Ramos (cell line): ENCODE results near the gene RTCA.
"Not testable (repeated sequence)": the region's sequence is repeated elsewhere in the genome, so short reads cannot be mapped to it uniquely, and the experiment has no call there.

Experiments used
- in situ Hi-C: fragments of 300-500 bp; cut with MboI; formaldehyde crosslinking; loops from one replicate; pipeline ENCODE4 v1.14.3; 2022; ENCODE audit warnings: low sequenced_read_pairs; ENCODE audit not compliant: unreplicated experiment

Gene RTCA

DNA sequence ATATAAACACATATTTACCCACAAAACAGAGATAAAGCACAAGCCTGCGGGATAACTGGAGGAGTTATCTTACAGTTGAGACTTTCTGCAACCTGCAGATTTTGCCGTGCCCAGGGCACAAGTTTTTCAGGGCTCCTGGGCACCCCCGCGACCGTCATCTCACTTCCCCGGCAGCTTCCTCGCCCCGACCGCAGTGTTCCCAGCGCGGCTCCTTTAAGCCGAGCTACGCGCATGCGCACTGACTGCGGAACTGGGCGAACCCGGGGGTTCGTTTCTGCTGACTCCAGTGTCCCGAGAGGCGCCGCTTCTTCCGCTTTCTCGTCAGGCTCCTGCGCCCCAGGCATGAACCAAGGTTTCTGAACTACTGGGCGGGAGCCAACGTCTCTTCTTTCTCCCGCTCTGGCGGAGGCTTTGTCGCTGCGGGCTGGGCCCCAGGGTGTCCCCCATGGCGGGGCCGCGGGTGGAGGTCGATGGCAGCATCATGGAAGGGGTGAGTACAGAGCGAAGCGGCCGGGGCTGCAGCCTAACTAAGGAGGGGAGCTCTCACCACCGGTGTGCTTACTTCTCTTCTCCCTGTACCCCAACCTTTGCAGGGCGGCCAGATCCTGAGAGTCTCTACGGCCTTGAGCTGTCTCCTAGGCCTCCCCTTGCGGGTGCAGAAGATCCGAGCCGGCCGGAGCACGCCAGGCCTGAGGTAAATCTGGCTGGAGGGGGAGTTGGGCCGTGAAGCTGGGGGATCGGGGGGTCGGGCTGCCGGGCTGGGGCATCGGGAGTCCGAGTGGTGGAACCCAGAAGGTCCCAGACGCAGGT, at the start of gene RTCA:
Gene RTCA, plus strand, starts transcription at position 286 of the 810 bp plus-strand sequence. Its CDS starts 160 bp downstream, at position 446.
- in situ Hi-C loops: no loop called here

DNA sequence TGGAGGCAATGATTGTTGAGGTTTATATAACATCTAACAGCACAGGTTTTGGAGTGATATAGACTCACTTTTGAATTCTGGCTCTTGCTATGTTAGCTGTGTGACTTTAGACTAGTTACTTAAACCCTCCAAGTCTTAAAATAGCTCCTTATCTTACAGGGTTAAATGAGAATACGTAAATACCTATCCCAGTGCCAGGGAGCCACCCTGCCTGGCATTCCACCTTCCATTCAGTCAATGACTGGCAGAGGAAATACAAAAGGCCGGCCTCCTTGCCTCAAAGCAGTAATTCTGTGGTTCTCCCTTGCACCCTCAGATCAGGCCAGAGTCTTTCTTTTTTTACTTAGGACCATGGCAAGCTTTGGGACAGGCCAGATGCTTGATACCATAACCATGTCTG, 48.2 kb upstream of the RTCA start:
- in situ Hi-C loops: no loop called here

DNA sequence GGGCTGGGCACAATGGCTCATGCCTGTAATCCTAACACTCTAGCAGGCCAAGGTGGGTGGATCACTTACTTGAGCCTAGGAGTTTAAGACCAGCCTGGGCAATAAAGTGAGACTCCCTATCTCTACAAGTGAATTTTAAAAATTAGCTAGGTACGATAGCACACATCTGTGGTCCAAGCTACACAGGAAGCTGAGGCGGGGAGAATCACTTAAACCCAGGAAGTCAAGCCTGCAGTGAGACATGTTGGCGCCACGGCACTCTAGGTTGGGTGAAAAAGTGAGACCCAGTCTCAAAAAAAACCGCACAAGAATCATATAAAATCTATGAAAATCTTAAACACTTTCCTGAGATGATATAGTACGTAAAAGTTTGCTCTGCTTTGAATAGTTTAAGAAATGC, 46.6 kb upstream of the RTCA start:
- in situ Hi-C loops: no loop called here

DNA sequence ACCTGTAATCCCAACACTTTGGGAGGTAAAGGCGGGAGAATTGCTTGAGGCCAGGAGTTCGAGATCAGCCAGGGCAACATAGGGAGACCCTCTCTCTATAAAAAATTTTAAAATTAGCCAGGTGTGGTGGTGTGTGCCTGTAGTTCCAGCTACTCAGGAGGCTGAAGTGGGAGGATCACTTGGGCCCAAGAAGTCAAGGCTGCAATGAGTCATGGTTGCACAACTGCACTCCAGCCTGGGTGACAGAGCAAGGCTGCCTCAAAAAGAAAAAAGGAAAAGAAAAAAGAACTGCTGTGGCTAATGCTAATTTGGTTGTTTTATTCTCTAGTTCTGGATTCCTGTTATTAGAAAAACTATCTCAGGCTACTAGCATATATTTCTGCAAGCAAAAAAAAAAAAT, 46.1 kb upstream of the RTCA start:
- in situ Hi-C loops: no loop called here

DNA sequence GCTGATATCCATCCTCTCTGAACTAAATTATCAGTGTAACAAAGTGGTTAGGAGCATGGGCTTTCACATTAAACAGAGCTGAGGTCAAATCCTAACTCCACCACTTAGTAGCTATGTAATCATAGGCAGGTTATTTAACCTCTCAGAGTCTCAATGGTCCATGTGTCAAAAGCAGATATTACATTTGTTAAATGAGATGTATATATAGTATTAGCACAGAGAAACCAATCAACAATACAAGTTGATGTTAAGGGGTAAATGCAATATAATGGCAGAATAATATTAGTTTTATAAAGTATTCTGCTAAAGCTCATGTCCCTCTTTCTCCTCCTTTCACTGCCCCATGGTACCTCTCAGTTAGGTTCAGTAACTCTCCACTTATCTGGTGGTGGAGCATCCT, 43.6 kb upstream of the RTCA start:
- in situ Hi-C loops: no loop called here

DNA sequence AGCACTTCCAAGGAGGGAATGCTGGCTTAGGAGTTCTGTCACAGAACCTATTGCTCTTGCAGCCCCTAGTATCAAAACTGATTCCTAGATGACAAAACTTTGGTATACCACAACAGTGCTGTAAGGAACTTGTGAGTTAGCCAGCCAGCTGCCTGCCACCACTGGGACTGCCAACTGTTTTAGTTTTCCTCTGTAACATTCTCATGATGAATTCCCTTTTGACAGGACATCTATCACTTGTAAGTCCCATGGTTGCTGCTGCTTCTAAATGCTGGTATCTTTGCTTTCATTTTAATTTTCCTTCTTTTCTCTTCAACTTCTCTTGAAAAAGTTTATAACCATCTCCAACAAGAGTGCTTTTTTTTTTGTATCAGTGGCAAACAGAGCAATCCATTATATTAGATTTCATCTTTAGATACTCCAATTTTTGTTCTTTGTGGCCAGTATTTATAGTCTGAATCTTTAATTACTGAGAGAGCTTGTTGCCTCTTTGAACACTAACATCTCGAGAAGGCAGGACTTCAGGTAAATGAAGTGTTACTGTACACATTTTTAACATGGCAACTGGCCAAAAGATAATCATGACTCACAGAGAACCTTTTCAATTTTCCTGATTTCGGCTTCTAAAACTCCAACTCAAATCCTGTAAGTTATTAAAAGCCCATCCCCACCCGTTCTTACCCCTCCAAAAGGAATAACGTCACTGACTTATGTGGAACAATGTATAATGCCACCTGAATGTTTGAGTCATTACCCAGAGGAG, 36.2 kb upstream of the RTCA start:
- in situ Hi-C loops: no loop called here

DNA sequence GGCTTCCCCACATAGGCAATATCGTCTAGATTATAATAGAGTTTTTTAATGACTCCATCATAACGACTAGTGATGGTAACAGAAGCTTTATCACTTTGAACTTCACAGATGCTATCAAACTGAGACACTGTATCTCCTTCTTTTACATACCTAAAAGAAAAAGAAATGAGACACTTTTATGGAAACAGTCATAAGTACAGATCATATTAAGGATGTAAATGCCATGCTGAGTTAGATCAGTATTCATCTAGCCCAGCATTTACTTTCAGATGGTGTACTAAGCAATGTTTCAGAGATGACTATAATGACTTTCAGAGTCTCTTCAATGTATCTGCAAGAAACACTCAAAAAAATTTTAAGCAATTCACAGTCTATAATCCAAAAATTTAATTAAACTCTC, 35.3 kb upstream of the RTCA start:
- in situ Hi-C loops: no loop called here

DNA sequence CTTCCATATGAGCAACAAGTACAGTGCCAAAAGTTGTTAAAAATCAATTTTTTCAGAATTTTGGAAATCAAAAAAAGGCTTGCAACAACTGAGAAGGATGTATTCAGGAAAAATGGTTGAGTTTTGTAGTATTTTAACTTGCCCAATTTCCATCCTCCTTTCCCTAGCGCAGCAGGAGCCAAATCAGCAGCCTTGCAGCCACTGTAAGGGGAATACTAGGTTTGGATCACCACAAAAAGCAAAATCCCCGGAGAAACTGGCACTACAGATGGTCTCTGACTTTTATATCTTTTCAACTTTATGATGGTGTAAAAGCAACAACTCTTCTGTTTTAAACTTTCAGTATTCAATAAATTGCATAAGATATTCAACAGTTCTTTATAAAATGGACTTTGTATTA, 34.3 kb upstream of the RTCA start:
- in situ Hi-C loops: no loop called here

DNA sequence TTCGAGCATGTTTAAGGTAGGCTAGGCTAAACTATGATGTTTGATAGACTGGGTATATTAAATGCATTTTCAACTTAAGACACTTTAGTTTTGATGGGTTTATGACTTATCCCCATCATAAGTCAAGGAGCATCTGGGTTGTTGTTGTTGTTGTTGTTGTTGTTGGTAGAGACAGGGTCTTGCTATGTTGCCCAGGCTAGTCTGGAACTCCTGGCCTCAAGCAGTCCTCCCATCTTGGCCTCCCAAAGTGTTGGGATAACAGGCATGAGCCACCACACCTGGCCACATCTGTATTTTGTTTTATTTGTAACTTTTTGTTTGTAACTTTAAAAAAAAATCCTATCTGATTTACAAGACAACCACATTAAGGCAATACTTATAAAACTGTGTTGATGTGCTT, 33.9 kb upstream of the RTCA start:
- in situ Hi-C loops: no loop called here

DNA sequence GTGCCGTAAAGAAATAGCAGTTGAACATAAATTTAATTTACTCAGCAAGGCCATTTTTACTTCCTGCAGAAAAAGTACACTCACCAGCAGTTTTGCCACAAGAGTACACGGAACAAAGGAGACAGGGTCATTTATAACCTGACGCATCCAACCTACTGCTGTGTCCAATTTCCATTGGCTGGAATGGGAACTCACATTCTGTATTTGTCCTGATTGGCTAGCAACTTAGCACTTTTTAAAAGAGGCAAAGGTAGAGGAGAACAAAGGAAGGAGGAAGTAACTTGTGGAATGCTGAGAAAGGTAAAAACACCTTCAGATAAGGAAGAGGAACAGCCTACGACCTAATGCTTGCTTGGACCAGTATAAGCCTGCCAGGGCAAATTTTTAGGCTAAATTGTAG, 32.5 kb upstream of the RTCA start:
- in situ Hi-C loops: not testable (repeated sequence)

DNA sequence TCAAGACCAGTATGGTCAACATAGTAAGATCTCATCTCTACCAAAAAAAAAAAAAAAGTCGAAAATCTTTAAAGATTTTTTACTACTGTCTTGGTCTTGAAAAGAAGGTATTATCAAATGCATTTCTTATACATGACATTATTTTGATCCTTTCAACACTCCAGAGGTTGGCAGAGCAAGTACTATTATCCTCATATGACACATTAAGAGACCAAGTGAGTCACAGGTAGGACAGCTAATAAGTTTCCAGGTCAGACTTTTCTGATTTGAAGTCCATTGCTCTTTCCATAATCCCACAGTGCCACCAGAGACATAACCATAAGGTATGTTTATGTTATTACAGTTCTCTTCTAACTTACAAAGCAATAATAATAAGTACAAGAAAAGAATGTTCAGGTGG, 31.6 kb upstream of the RTCA start:
- in situ Hi-C loops: no loop called here

DNA sequence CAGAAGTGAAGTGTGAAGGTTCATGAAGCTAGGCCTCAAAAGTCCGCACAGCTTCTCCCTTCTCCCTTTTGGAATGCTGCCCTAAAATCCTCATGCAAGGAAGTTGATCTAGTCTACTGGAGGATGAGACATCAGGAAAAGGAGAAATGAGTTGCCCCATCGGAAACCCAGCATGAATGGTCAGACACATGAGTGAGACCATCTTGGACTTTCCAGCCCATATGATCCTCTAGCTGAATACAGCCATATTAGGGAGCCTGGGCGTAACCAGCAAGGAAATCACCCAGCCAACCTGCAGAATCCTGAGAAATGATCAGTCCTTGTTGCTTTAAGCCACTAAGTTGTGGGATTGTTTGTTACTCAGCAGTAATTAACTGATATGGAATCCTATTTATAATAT, 28.9 kb upstream of the RTCA start:
- in situ Hi-C loops: no loop called here

DNA sequence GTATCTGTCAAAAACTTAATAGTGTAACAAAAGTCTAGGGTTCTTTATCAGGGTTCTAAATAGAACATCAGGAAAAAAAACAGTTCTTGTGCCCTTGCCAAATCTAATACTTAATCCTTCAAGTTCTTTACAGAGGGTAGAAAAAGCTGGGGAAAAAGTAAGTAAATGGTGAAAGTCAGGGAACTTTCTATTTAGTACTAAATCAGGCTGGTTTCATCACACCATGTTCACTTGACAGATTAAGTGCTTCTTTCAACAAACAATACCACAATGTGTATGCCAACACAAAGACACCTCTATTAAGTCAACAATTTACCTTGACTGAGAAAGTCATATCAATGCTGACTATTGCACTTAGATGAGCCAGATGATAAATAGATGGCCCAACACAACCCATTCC, 26.1 kb upstream of the RTCA start:
- in situ Hi-C loops: no loop called here

DNA sequence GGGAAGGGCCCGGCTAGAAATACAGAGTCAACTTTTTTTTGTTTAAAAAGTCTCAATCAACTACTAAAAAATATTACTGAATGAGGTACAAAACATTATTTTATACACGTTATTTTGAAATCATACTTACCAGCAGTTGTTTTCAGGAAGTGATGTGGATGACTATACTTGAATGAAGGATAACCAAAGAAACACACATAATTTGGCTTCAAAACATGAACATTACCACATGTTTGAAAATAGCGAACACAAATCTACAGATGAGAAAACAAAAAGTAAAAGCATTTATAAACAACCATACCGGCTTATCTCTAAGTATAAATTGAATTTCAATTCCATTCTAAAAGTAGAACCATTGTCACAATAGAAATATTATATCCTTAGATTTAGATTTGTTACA, 25.4 kb upstream of the RTCA start:
- in situ Hi-C loops: no loop called here

DNA sequence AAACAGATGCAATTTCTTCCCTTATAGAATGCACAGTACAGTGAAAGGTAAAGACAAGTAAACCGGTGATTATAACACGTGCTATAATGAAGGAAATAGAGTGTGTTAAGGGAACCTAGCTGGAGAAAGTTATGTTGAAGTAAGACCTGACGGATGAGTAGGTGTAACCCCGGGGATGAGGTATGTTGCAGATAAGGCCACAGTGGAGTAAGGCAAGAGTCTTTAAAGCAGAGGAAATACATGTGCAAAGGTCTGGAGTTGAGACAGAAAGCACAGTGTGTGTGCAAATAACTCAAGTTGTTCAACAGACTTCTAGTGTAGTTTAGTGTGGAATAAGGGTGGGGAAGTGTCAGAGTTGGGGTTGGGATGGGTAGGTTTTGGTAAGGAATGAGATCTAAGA, 19.3 kb upstream of the RTCA start:
- in situ Hi-C loops: no loop called here

DNA sequence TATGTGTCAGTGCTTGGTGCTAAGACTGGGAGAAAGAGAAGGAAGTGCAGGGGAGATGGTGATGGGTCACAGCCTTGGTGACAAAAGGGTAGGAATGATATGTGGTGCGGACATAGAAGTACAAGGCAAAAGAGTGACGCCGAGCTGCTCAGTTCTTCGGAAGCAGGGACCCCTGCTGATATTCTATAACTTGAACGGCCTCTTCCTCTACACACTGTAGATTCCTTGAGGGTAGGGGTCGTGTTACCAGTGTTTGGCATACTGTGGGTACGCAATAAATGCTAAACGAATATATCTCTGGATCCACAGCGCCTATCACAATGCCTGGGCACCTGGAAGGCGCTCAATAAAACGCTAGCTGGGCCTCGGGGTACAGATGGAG, 16.9 kb upstream of the RTCA start:
- in situ Hi-C loops: no loop called here

DNA sequence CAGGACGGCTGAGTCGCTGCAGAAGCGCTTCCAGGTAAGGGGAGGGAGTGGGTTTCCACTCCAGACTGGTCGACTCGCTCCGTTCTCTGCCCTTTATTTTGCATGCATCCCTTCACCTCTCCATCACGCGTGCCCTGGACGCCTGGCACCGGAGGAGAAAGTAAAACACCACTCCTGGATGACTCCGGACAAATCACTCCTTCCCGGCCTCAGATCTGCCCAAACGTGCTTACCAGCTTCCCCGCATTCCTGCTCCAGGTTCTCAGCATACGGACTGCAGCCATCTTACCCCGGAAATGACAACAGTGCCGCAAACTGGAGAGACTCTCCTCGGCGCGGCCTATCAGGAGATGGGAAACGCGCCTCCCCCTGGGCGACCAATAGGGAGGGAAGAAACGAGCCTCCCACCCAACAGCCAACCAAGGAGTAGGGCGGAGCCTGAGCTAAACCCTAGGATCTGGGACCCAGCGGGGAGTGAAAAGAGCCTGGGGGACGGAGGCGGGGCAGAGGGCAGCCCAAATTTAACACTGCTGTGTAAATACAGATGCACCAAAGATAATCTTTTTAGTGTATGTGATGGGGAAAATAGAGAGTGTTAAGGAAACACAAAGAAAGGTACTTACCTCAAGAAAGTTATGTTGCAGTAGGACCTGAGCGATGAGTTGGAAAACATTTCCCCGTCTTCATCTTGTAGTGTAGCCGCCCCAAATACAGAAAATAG, 16.3 kb upstream of the RTCA start, which contains the start of gene DBT:
Gene DBT, minus strand, starts transcription at position 298 of the 721 bp plus-strand sequence. Its CDS starts 14 bp downstream, at position 284.
- in situ Hi-C loops: no loop called here

DNA sequence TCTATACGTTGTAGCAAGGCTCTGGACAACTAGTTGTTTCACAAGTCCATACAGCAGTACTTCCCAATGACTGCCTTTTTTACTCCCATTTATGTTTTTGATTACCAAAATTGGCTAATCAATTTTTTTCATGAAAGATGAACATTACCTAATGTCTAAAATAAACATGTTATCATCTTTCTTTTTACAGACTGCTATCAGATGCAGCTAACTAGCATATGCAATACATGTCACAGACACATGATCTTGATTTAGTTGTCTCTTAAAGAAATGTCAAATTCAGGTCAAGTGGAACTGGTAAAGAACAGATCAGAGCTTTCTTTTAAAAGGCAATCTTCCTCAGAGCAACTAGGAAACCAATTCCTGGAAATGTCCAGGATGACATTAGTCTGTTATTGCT, 15.8 kb upstream of the RTCA start:
- in situ Hi-C loops: no loop called here

DNA sequence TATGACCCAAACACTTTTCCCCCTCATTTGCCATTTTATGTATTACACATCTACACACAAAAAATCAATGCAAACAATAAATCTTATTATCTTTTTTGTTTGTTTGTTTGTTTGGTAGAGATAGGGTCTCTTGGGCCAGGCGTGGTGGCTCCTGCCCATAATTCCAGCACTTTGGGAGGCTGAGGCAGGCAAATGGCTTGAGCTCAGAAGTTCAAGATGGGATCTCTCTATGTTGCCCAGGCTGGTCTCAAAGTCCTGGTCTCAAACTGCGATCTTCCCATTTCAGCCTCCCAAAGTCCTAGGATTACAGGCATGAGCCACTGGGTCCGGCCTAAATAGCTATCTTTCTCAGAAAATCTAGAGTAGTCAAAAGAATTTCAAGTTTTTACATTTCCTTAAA, 15.2 kb upstream of the RTCA start:
- in situ Hi-C loops: no loop called here

DNA sequence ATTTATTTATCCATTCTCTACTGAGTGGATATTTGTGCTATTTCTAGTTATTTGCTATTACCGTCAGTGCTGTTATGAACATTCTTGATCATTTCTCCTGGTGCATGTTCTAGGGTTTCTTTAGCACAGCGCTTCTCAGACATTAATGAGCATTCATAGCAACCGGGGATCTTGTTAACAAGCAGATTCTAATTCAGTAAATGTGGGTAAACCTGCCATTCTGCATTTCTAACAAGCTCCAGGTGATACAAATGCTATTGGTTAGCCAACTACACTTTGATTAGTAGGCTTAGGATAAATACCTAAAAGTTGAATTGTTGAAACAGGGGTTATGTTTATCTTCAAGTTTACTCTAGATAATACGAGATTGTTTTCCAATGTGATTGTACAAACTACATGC, 13.1 kb upstream of the RTCA start:
- in situ Hi-C loops: no loop called here

DNA sequence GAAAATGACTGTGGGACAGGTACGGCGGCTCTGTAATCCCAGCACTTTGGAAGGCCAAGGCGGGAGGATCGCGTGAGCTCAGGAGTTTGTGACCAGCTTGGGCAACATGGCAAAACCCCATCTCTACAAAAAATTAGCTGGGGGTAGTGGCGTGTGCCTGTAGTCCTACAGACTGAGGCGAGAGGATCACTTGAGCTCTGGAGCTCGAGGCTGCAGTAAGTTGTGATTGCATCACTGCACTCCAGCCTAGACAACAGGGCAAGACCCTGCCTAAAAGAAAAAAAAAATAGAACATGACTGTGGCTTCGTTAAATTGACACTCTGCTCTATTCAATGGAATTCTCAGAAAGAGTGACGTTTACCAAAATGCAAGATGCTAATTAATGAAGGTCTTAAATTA, 12.5 kb upstream of the RTCA start:
- in situ Hi-C loops: no loop called here
